HG03064 (cell line): ENCODE data around the gene KCNJ5.

Experiments
- ATAC-seq: cut with Tn5 transposase; IDR thresholded peaks from one replicate; pipeline ENCODE4 v1.9.1; 2021; ENCODE audit warnings: low read depth; ENCODE audit not compliant: unreplicated experiment

Gene KCNJ5

DNA sequence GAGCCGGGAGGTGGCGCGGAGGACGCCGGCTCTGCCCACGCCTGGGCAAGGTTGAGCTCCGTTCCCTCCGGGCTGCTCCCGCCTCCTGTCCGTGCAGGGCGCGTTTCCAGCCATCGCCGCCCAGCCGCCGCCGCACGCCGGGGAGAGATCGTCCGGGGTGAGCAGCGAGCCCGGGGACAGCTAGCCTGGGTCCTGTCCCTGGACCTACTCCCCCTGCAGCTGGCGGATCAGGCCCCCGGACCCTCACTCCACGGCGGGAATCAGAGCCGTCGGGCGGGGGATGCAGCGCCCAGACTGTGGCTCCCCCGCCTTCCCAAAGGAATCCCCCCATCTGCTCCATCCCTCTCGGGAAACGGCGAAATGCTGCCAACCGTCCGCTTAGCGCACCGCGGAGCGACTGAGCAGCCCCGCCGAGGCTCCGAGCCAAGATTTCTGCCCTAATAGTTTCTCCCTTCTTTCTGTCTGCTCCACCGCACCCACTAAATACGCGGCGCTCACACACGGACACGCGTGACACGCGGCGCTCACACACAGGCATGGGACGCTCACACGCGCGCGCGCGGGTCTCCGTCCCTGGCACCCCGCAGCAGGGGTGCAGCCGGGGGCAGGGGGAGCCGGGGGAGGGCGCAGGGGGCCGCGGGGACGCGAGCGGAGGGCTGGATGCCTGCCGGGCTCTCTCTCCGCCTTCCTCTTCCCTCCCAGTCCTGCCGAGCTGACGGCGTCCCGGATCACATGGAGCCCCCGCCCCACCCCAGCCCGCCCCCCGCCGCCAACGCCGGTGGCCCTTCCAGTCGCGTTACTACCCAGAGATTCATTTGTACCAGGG is at the start of gene KCNJ5:
Gene KCNJ5 (plus strand): TSS at position 814 of the 826 bp plus-strand sequence. CDS start 19,918 bp downstream, outside the sequence.
- no peak for ATAC-seq

DNA sequence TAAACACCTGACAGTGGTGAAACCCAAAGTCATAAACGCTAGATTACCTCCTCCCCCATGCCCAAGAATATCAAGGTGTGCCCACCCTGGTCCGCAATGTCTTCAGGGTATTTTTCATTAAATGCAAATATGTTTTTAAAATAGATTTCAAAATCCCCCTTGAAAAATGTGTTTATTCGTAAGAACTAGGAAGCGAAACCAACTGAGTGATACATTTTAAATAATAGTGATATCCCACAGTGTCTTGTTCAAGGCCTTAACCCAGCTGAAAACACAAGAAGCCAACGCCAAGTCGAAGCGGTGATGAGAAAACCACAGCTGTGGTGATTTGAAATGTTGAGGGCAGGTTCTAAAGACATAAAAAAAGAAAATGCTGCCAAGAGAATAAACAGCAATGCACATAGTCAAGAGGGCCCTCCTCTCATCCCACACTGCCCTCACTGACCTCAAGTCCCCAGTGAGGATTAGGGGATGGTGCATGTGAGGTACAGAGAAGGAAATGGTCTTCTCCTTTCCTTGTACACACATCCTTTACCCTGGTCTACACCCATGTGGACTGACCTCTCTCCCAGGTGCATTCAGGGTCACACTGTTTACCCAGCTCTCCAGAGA is 49.6 kb upstream of the KCNJ5 start:
- no peak for ATAC-seq

DNA sequence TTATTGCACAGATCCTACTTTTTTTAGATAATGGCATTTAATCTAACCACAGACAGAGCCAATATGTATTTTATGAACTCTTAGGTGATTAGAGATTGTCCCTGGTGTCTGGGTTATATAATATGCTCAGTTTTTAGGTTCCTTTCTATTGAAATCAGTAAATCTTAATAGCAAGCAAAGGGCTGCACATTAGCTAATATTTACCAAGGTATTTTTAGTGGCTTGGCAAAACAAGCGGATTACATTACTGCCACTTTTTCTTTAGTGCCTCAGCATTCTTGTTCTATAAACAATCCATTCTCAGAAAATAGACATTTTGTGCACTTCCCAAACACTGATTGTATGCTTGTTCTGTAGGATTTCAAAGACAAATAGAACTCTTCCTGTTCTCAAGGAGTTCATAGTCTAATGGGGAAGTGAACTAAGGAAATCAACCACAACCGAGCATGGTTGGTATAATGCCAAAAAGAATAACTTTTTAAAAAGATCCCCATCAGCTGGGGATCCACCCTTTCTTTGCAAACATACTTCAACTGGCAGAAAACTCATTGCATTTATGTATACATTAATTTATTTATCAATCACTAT is 47.9 kb upstream of the KCNJ5 start:
- no peak for ATAC-seq

DNA sequence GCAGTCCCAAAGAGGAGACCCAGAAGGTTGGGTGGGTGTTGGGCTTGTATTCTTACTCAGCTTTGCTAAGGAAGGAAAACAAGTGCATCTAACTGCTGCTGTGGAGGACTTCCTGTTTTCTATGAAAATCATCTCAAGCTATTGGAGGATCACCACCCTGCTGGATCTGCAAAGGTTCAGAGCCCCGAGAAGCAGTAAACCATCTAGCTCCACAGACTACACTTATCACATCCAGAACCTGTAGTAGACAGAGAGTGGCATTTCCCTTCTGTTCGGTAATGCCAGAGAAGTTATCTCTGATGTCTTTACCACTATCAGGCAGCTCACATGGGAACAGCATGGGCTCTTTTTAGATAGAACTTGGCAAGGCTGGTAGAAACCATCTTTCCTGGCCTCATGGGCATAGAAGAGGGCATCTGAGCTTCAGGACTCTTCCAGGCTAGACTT is 45.8 kb upstream of the KCNJ5 start:
- no peak for ATAC-seq

DNA sequence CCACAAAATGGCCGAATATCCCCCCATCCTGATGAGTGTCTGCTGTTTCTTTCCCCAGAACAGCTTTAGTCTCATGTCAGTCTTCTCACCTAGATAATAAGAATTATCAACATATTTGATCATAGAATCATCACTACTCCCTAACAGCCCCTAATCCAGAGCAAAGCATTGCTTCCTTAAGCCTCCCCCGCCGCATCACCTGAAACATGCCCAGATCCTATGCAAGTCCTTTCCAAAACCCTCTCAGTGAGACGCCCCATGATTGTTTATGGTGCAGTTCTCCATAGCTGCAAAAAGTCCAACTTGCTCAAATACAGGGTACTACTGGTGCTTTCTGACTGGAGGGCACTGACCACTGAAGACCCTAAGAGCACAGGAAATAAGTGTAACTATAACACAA is 44.2 kb upstream of the KCNJ5 start:
- ATAC-seq = no peak

GRCh38 chr11:128848815-128849455 is 42.2 kb upstream of the KCNJ5 start:
- ATAC-seq = peak; percentile 87

DNA sequence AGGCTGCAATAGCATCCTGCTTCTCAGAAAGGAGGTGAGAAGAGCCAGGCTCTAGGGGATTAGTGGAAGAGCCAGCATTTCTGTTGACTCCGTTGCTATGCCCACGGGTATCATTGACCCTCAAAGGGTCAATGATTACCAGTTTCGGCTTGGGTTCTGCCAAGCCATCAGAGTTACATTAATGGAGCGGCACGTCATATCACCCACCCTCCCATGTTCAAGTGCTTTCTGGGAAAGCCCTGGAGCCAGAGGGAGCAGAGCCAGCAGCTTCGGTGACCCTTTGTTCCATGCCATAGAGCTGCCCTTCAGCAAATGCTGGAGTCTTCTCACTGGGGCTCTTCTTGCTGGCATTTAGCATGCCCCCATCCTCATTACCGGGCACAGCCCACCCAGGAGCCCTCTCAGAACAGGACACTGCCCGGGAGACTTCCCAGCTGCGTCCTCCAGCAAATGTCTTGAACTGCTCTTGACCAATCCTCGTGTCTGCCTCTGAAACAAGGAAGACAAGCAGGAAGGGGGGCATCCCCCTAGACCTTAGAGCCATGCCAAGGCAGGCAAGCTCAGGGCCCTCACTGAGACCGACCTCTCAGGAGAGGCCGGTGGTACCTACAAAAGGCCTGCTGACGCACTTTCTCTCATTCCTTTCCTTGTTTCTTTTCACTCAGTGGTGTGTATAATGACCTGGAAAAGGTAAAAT is 38.7 kb upstream of the KCNJ5 start:
- ATAC-seq = no peak

DNA sequence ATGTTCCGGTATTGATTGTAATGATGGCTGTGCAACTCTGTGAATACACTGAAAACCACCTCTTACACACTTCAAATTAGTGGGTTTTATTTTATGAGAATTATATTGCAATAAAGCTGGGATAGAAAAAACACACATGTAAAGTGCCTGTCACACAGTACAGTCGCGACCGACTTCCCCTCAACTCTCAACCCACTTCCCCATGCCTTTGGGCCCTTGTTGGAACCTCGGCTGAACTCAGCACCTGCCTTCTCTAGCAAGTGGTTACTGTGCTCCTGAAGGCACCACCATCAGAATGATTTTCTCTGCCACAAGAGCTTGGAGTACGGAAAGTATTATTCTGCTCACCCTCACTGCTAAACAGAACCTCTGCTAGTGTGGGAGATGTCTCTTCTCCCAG is 37.6 kb upstream of the KCNJ5 start:
- no peak for ATAC-seq

DNA sequence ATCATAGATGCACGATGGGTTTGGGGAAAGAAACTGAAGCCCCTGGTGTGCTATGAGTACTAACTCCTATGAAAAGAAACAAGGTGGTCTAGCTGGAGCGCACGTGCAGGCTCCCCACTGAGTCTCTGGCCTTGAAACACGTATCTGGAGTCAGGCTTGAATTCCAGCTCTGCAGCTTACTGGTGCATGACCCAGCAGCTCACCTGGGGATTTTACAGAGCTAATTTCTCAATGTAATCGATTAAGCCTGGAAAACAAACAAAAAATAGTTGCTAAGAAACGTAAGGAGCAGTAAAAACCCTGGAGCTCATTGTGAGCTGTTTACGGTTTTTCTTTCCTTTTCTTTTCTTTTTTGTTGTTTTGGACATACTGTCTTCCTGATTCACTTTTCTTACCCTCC is 36.3 kb upstream of the KCNJ5 start:
- ATAC-seq = no peak

- no peak for ATAC-seq
These were observed 34.9 kb upstream of the KCNJ5 start for GRCh38 chr11:128856241-128856640.

DNA sequence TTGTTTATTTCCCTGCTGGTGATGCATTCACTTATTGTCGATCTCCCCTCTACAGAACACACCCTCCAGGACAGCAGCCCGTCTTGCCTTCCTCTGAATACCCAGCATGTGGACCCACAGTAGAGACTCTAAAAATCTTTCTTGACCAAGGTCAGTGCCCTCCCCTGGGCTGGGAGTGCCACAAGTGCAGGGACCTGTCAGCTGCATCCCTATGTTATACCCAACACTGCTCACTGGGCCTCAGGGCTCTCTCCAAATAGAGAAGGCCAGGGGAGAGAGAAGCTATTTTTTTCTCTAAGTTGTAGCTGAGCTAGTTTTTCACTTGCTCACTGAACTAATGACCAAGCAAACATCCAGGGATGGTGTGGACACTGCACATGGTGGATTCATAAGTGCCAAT is 33.8 kb upstream of the KCNJ5 start:
- no peak for ATAC-seq

DNA sequence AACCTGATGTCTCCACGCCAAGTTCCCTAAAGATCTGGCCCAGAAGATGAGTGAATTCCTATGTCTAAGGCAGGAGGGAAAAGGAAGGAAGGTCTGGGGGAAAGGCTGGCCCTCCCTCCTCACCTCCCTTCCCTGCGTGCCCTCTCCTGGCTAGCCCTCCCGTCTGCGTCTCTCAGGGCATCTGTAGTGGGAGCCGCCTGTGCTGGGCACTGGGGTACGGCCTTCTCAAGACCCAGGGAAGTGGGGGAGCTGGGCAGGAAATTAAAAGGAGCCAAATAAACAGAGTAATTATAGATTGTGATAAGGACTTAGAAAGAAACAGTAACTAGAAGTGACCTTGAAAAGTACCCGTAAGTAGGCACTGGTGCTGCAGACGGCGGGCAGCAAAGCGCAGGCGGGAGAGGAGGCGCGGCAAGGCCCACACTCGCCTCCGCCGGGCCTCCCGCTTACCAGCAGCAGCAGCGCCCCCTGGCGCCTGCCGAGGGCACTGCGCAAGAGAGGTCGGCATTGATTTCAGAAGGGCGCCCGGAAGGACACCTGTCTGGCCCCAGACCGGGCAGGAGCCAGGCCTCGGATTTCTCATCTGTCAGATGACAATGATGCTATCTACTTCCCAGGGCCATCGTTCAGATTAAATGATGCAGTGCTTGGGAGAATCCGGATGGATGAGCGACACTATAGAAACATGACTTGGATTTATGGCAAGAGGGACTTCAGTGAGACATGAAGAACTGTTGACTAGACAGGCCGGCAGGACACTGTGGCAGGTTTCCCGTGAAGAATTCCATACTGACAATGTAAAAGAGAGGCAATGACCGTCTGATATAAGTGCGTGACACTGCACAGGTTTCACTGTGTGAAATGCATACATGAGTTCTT is 31.4 kb upstream of the KCNJ5 start:
- peak; percentile 90 for ATAC-seq

- ATAC-seq = no peak
These were observed 30.4 kb upstream of the KCNJ5 start for GRCh38 chr11:128860571-128861361.

DNA sequence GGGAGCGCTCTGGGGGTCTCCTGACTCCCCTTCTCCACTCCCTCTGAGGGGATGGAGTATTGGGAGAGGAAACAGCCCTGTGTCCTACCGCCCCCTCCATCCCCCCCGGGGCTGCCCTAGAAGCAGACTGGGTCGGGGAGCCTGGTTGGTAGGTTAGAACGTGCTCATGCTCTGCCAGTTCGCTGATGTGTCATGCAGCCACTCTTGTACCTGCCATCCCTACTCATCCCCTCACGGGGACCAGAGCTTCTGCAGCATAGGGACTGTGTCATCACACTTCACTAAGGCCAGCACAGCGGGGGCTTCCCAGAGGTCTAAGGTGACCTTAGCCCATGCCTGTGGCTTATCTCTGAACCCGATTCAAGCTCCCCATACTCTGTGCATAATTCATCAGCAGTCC is 28.8 kb upstream of the KCNJ5 start:
- no peak for ATAC-seq

- no peak for ATAC-seq
These were observed 28.1 kb upstream of the KCNJ5 start for GRCh38 chr11:128862908-128863660.

- no peak for ATAC-seq
These were observed 25.7 kb upstream of the KCNJ5 start for GRCh38 chr11:128865490-128865889.

- no peak for ATAC-seq
These were observed 23.9 kb upstream of the KCNJ5 start, which contains the start of gene KCNJ1 for GRCh38 chr11:128867277-128867676. TSS of gene KCNJ1 (minus strand) at chr11:128867296. CDS start at chr11:128840243, 27,053 bp downstream.
